Kidney epithelial cell (primary cell): Measurements from ENCODE around the gene ZC3H12D. TPM values are rescaled to one million over a fixed set of nuclear protein-coding genes. Genes with fewer than 3 reads are reported as not detected.

Source experiments
- DNase-seq: peaks from one replicate; pipeline ENCODE4 v3.0.0-alpha.2; 2010; ENCODE audit warnings: low read depth
- H3K27me3 ChIP-seq: 2 replicates; pipeline ENCODE4 v1.6.0; 2011; ENCODE audit warnings: low read length; ENCODE audit not compliant: control insufficient read depth, insufficient read depth
- H3K36me3 ChIP-seq: 2 replicates; pipeline ENCODE4 v1.5.1; 2011; ENCODE audit warnings: low read length; ENCODE audit not compliant: control insufficient read depth, insufficient read depth
- H3K4me3 ChIP-seq: 2 replicates; pipeline ENCODE4 v1.5.1; 2011; ENCODE audit warnings: low read depth, mild to moderate bottlenecking, control low read depth, low read length
- CTCF ChIP-seq: IDR thresholded peaks from 2 replicates; pipeline ENCODE4 v1.5.1; 2011; ENCODE audit warnings: mild to moderate bottlenecking, moderate library complexity, low read length, control low read depth, inconsistent platforms; ENCODE audit not compliant: insufficient read depth, poor library complexity, severe bottlenecking
- total RNA-seq: library from RNA; depleted of rRNA; stranded (reverse); fragments of >200 nt; gene quantifications from 2 replicates; pipeline ENCODE4 v1.2.3, GENCODE V29; 2015

Gene ZC3H12D
- total RNA-seq, 1 donor from 2014 or later, result not detected

DNA sequence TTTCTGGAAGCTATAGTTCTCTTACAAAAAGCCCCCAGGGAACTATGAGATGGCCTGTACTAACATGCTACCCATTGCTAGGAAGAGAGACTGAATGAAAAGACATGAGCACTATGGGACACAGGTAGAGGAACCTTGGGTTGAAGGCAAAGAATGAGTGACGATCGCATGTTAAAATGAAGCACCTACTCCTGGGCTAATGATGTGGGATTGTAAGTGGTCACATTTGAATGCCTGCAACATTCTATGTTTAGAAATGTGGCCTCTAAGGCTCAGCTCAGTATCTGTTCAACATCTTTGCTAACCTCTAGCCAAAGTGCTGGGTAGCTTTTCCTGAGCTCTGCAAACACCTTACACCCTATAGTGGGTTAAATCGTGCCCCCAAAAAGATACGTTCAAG, 5.2 kb upstream of the ZC3H12D start:
- TF ChIP-seq CTCF, result no peak
- no peaks in the 10 kb centered on the region for H3K36me3 ChIP-seq
- no peaks in the 10 kb centered on the region for H3K27me3 ChIP-seq
- no peak for DNase-seq
- no peak overlapping the region for H3K4me3 ChIP-seq

GRCh38 chr6:149488815-149489214, 4.0 kb upstream of the ZC3H12D start:
- no peak for TF ChIP-seq CTCF
- DNase-seq, result no peak
- Histone ChIP-seq H3K4me3 (no peak overlapping the region), H3K36me3 (no peaks in the 10 kb centered on the region), H3K27me3 (no peaks in the 10 kb centered on the region)

DNA sequence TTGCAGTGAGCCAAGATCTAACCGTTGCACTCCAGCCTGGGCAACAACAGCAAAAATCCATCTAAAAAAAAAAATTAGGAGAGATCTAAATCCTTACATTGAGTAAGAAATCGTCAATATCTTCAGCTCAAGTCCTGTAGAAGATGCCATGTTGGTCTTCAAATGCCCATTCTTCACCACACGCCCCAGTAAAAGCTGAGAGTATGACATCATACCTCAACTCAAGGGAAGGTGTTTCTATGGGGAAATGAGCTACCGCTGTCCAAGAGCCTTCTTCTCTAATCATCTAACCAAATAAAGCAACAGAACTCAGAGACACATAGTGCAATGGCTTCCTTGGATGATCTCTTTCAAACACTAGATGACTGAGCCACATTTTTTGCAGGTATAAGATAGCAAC, 2.5 kb upstream of the ZC3H12D start:
- no peak for TF ChIP-seq CTCF
- no peak for DNase-seq
- Histone ChIP-seq H3K27me3 (no peaks in the 10 kb centered on the region), H3K4me3 (no peak overlapping the region), H3K36me3 (no peaks in the 10 kb centered on the region)

- H3K4me3 ChIP-seq, result no peak overlapping the region
- no peaks in the 10 kb centered on the region for H3K27me3 ChIP-seq
- TF ChIP-seq CTCF, result no peak
- no peaks in the 10 kb centered on the region for H3K36me3 ChIP-seq
- DNase-seq, result no peak
Measured at GRCh38 chr6:149483849-149484655, 762 bp downstream of the ZC3H12D start.

GRCh38 chr6:149483334-149483725, 1.5 kb downstream of the ZC3H12D start:
- H3K36me3 ChIP-seq, result no peaks in the 10 kb centered on the region
- H3K27me3 ChIP-seq, result no peaks in the 10 kb centered on the region
- H3K4me3 ChIP-seq, result no peak overlapping the region
- DNase-seq, result no peak
- TF ChIP-seq CTCF, result no peak
